Heart right ventricle (tissue), 16 donors: ENCODE data around the gene RIMOC1. TPM values are rescaled to one million over a fixed set of nuclear protein-coding genes. Genes with fewer than 3 reads are reported as not detected.

ENCODE experiments used
- ATAC-seq, 8 donors: fragments of 200-7000 bp; cut with Tn5 transposase; one replicate each; pipeline ENCODE4 v1.9.1; 2020; ENCODE audit warnings: mild to moderate bottlenecking in 8 of 8, moderate library complexity in 8 of 8, moderate number of reproducible peaks in 1 of 8
- DNase-seq, 2 donors: peaks; one replicate each; pipeline ENCODE4 v3.0.0-alpha.2; 2020
- H3K27ac ChIP-seq, 10 donors: fragments of 200-600 bp; sonication (generic) in 2 of 10; one replicate each; pipeline versions ENCODE4 v1.5.0 to v1.8.0; 2020 to 2022; ENCODE audit warnings: mild to moderate bottlenecking in 3 of 10
- H3K27me3 ChIP-seq, 7 donors: fragments of 200-600 bp; one replicate each; pipeline ENCODE4 v1.8.0; 2021 to 2022; ENCODE audit warnings: mild to moderate bottlenecking in 2 of 7
- H3K36me3 ChIP-seq, 9 donors: fragments of 200-600 bp; sonication (generic) in 1 of 9; one replicate each; pipeline versions ENCODE4 v1.5.0 to v1.8.0; 2020 to 2022; ENCODE audit warnings: mild to moderate bottlenecking in 2 of 9
- H3K4me1 ChIP-seq, 9 donors: fragments of 200-600 bp; sonication (generic) in 1 of 9; one replicate each; pipeline versions ENCODE4 v1.5.0 to v1.8.0; 2020 to 2022; ENCODE audit warnings: mild to moderate bottlenecking in 4 of 9
- H3K4me3 ChIP-seq, 10 donors: fragments of 200-600 bp; sonication (generic) in 2 of 10; one replicate each; pipeline versions ENCODE4 v1.5.0 to v1.8.0; 2020 to 2022; ENCODE audit warnings: mild to moderate bottlenecking in 7 of 10, moderate library complexity in 2 of 10
- H3K9me3 ChIP-seq, 11 donors: fragments of 200-600 bp in 10 of 11; sonication (generic) in 2 of 11; one replicate each; pipeline versions ENCODE4 v1.5.0 to v1.8.0; 2013 to 2022; ENCODE audit warnings: mild to moderate bottlenecking in 2 of 11, control low read depth in 1 of 11, moderate library complexity in 1 of 11
- WGBS, 2 donors: extraction: QIAGEN DNeasy Blood & Tissue Kit; methylation state at CpG; one replicate each; pipeline ENCODE4 v1.1.7; 2013; ENCODE audit warnings: inconsistent platforms in 1 of 2; 5-methylcytosine and 5-hydroxymethylcytosine counted together
- intact Hi-C, 10 donors: fragments of 100-400 bp; cut with DNase I; formaldehyde crosslinking; loops; one replicate each; pipeline versions ENCODE4 v1.11.1 to v1.14.2; 2022
- polyA plus RNA-seq, 2 donors: library from polyadenylated mRNA; stranded (reverse); fragments of 200-250 nt; gene quantifications; one replicate each; pipeline ENCODE4 v1.2.3, GENCODE V29; 2013
- total RNA-seq, 10 donors: library from RNA; stranded (reverse); fragmentation: NEBNext Ultra II Directional in 3 of 10; extraction: Animal tissue kit (Norgen Biotek cat#: 25700) in 3 of 10; gene quantifications; one replicate each; pipeline versions ENCODE4 v1.2.1 to v1.2.4, GENCODE V29; 2021 to 2023
- TF ChIP-seq, protein P1 (sequence below), 9 donors: fragments of 200-600 bp; sonication (generic) in 2 of 9; IDR thresholded peaks; one replicate each; pipeline versions ENCODE4 v1.5.0 to v1.8.0; 2021 to 2022; ENCODE audit warnings: antibody characterized with exemption in 9 of 9, mild to moderate bottlenecking in 5 of 9, moderate library complexity in 1 of 9
- donor health status: Arrhythmogenic right ventricular cardiomyopathy.
- donor health status: ischemic (EF 13 %, LVEDD 7.1; RV severe dilation, severe dysfunction).
- donor health status: healthy with polysubstance abuse.
- donor health status: DM: no; HTN: yes; CAD: no.
- donor health status: DM: no; HTN: no; CAD: no.
- donor health status: ischemic (EF 25% LVEDD 6.9; RV normal size, moderate dysfunction).
- donor health status: ischemic (EF 25% LVEDD 5.7; RV mildly dilated, moderate dysfunction).
- donor health status: healthy.
- donor health status: DM: yes; HTN: yes; CAD: no.
- donor health status: Ischemic cardiomyopathy.
- donor health status: ischemic (EF 35%, LVEDD 5.7; RV mildly dilated, moderate dysfunction).
- donor health status: nonischemic (EF 11% LVEDD 7.7; RV severe dilation, severe dysfunction).
- donor health status: DM: yes; HTN: yes; CAD: no.
- donor health status: PGD.
- donor health status: ischemic (EF 29% LVEDD 5.4; RV normal size, mild dysfunction).
- donor health status: nonischemic (EF 23%, LVEDD 6.1; RV moderate dilation, normal function).

The RIMOC1 gene
- total and polyA plus RNA-seq, 12 donors: 5.1 to 27.6 (median 17.0) TPM

DNA sequence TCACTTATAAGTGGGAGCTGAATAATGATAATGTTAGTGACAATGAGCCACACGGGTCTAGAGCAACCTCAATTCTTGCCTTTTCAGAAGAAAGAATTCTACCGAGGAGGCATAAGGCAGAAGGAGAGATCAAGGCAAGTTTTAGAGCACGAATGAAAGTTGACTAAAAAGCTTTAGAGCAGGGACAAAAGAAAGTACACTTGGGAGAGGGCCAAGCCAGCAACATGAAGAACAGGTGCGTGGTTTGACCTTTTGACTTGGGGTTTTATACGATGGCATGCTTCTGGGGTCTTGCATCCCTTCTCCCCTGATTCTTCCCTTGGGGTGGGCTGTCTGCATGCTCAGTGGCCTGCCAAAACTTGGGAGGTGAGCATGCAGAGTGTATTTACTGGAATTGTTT is 21.4 kb upstream of the RIMOC1 start:
- no peak for ATAC-seq
- Histone ChIP-seq H3K27me3 (peaks cover 0 to 5% (median 0%) of the 10 kb centered on the region in 7 donors), H3K27ac (no peak overlapping the region), H3K4me3 (no peak overlapping the region), H3K36me3 (no peaks in the 10 kb centered on the region), H3K4me1 (no peaks in the 10 kb centered on the region), H3K9me3 (no peaks in the 10 kb centered on the region)
- WGBS, 2 donors: 82 to 85% methylated on average over 5 of the region's 5 CpGs
- intact Hi-C loops: no loop called here
- TF ChIP-seq, protein P1, sequence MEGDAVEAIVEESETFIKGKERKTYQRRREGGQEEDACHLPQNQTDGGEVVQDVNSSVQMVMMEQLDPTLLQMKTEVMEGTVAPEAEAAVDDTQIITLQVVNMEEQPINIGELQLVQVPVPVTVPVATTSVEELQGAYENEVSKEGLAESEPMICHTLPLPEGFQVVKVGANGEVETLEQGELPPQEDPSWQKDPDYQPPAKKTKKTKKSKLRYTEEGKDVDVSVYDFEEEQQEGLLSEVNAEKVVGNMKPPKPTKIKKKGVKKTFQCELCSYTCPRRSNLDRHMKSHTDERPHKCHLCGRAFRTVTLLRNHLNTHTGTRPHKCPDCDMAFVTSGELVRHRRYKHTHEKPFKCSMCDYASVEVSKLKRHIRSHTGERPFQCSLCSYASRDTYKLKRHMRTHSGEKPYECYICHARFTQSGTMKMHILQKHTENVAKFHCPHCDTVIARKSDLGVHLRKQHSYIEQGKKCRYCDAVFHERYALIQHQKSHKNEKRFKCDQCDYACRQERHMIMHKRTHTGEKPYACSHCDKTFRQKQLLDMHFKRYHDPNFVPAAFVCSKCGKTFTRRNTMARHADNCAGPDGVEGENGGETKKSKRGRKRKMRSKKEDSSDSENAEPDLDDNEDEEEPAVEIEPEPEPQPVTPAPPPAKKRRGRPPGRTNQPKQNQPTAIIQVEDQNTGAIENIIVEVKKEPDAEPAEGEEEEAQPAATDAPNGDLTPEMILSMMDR (IDR thresholded peaks at IDR 0.05): no peak
- DNase-seq: no peak

DNA sequence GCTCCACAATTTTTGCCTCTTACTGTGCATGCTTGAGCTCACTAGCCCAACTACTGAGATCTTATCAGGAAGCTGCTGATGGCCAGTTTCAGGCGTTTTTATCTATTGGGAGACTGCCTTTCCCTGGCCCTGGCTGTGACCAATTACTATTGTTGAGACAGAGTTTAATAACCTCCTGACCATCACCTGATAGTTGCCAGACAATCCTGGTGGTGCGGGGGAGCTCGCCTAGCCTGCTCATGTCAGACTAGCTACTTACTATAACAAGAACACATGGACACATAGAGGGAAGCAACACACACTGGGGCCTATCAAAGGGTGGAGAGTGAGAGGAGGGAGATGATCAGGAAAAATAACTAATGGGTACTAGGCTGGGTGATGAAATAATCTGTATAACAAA is 20.9 kb upstream of the RIMOC1 start:
- no peaks in the 10 kb centered on the region for H3K4me1 ChIP-seq
- no peaks in the 10 kb centered on the region for H3K9me3 ChIP-seq
- WGBS, 2 donors: 70 to 77% methylated on average over 3 of the region's 3 CpGs
- no peak overlapping the region for H3K4me3 ChIP-seq
- intact Hi-C loops: no loop called here
- TF ChIP-seq, protein P1 (IDR thresholded peaks at IDR 0.05): no peak
- ATAC-seq (no peak), DNase-seq (no peak)
- H3K27ac ChIP-seq: no peak overlapping the region
- H3K36me3 ChIP-seq: no peaks in the 10 kb centered on the region
- H3K27me3 ChIP-seq: peaks cover 0 to 8% (median 0%) of the 10 kb centered on the region in 7 donors

GRCh38 chr5:41883936-41884335 is 20.2 kb upstream of the RIMOC1 start:
- intact Hi-C loops: no loop called here
- H3K27ac ChIP-seq: no peak overlapping the region

GRCh38 chr5:41885286-41885685 is 18.9 kb upstream of the RIMOC1 start:
- Histone ChIP-seq H3K27ac (no peak overlapping the region), H3K27me3 (peaks cover 0 to 8% (median 0%) of the 10 kb centered on the region in 7 donors), H3K4me1 (no peaks in the 10 kb centered on the region), H3K9me3 (no peaks in the 10 kb centered on the region), H3K4me3 (no peak overlapping the region), H3K36me3 (no peaks in the 10 kb centered on the region)
- no peak for ATAC-seq
- intact Hi-C loops: no loop called here
- TF ChIP-seq, protein P1 (IDR thresholded peaks at IDR 0.05): no peak
- no peak for DNase-seq

More at GRCh38 chr5:41883936-41884335, 20.2 kb upstream of the RIMOC1 start:
- DNase-seq (no peak), ATAC-seq (no peak)
- TF ChIP-seq, protein P1 (IDR thresholded peaks at IDR 0.05): no peak
- WGBS, 2 donors: 95% methylated on average over 2 of the region's 2 CpGs
- Histone ChIP-seq H3K4me1 (no peaks in the 10 kb centered on the region), H3K9me3 (no peaks in the 10 kb centered on the region), H3K27me3 (peaks cover 0 to 8% (median 0%) of the 10 kb centered on the region in 7 donors), H3K4me3 (no peak overlapping the region), H3K36me3 (no peaks in the 10 kb centered on the region)
